ENCODE results near the gene TTPAL. TPM values are rescaled to one million over a fixed set of nuclear protein-coding genes. Genes with fewer than 3 reads are reported as not detected.

Gene TTPAL
- total and polyA plus RNA-seq, 12 donors, result 4.2 to 17.8 (median 12.5) TPM

DNA sequence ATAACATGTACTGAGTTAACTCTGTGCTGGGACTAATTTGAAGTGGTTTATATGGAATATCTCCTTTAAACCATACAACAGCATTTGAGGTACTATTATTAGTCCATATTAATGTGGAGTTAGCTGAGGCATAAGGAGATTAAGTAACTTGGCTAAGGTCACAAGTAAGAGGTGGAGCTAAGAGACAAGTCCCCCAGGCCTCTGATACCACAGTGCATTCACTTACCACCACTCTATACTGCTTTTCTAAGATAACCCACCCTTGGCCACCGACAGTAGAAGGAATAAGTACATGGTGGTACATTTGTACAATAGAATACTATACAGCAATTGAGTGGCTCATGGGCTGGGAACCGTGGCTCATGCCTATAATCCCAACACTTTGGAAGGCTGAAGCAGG, 16.4 kb upstream of the TTPAL start:
- intact Hi-C loops (cut with DNase I), result no loop called here
- no peaks in the 10 kb centered on the region for H3K36me3 ChIP-seq (replicated peaks in 1 of 2)
- no peak overlapping the region for H3K4me3 ChIP-seq
- no peak for DNase-seq
- TF ChIP-seq, protein P1, sequence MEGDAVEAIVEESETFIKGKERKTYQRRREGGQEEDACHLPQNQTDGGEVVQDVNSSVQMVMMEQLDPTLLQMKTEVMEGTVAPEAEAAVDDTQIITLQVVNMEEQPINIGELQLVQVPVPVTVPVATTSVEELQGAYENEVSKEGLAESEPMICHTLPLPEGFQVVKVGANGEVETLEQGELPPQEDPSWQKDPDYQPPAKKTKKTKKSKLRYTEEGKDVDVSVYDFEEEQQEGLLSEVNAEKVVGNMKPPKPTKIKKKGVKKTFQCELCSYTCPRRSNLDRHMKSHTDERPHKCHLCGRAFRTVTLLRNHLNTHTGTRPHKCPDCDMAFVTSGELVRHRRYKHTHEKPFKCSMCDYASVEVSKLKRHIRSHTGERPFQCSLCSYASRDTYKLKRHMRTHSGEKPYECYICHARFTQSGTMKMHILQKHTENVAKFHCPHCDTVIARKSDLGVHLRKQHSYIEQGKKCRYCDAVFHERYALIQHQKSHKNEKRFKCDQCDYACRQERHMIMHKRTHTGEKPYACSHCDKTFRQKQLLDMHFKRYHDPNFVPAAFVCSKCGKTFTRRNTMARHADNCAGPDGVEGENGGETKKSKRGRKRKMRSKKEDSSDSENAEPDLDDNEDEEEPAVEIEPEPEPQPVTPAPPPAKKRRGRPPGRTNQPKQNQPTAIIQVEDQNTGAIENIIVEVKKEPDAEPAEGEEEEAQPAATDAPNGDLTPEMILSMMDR (IDR thresholded peaks at IDR 0.05), result no peak
- TF ChIP-seq POLR2A (IDR thresholded peaks at IDR 0.05), result no peak
- H3K27ac ChIP-seq, result no peak overlapping the region
- no peaks in the 10 kb centered on the region for H3K9me3 ChIP-seq (replicated peaks in 1 of 3)
- no peaks in the 10 kb centered on the region for H3K27me3 ChIP-seq
- 86 to 94% (median 91%) methylated on average over 2 of the region's 2 CpGs for WGBS, 4 donors
- no peaks in the 10 kb centered on the region for H3K4me1 ChIP-seq (replicated peaks in 1 of 2)

DNA sequence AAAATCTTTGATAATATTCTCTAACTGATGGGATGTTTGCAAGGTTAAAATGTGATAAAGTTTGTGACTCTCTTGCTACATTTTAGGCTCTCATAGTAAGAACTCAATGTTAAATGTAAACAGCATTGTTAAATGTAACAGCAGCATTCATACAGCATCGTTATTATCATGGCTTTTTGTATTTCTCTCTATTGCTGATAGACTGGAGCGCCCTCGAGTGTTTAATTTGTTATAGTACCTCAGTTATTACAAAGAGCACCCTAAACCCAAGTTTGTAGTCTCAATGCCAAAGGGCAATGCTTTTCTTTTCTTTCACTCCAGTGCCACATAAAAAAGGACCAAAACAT, 14.9 kb upstream of the TTPAL start:
- Histone ChIP-seq H3K4me3 (no peak overlapping the region), H3K9me3 (replicated peaks in 1 of 3) (no peaks in the 10 kb centered on the region), H3K27me3 (no peaks in the 10 kb centered on the region), H3K4me1 (replicated peaks in 1 of 2) (no peaks in the 10 kb centered on the region), H3K27ac (no peak overlapping the region), H3K36me3 (replicated peaks in 1 of 2) (no peaks in the 10 kb centered on the region)
- WGBS, 4 donors, result 8 to 15% (median 11%) methylated on average over 3 of the region's 3 CpGs
- intact Hi-C loops (cut with DNase I), result loop anchor here (2.0 to 5.0 kb wide), 2 partner anchors 70 to 73 kb away; no protein-coding TSS in a partner anchor
- DNase-seq, result peak in 1 of 7 donors; percentile 38
- TF ChIP-seq, protein P1 (IDR thresholded peaks at IDR 0.05), result peak; percentile 27 to 76 (median 62)
- no peak for TF ChIP-seq POLR2A (IDR thresholded peaks at IDR 0.05)

DNA sequence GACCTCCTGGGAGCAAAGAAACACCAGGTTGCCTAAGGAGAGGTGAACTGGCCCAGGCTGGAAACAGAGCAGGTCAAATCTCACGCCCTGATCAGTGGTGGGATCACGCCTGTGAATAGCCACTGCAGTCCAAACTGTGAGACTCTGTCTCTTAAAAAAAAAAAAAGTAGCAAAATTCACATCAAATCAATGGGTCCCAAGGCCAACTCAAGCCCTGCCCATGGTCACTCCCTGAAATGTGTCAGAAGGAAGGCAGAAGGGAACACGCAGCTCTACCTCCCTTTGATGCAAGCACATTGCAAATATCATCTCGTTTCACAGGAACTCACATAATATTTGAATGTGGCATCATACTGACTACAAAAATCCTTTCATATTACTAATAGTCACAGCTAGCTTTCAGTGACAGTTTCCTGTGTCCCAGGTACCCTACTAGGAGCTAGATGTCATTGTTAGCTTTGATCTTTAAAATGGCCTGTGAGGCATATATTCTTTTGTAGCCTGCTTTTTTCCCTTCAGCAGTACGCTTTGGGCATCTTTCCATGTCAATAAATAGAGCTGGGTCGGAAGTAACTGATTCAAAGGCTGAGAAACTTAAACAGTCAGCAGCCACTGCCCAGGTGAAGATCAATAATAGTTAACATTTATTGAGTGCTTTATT, 14.4 kb upstream of the TTPAL start:
- no peaks in the 10 kb centered on the region for H3K27me3 ChIP-seq
- H3K9me3 ChIP-seq (replicated peaks in 1 of 3), result no peaks in the 10 kb centered on the region
- intact Hi-C loops (cut with DNase I), result loop anchor here (2.0 to 5.0 kb wide), 2 partner anchors 70 to 74 kb away; no protein-coding TSS in a partner anchor
- H3K4me3 ChIP-seq, result no peak overlapping the region
- H3K4me1 ChIP-seq (replicated peaks in 1 of 2), result no peaks in the 10 kb centered on the region
- no peak for DNase-seq
- 65 to 71% (median 69%) methylated on average over 6 of the region's 6 CpGs for WGBS, 4 donors
- no peaks in the 10 kb centered on the region for H3K36me3 ChIP-seq (replicated peaks in 1 of 2)
- TF ChIP-seq POLR2A (IDR thresholded peaks at IDR 0.05), result no peak
- TF ChIP-seq, protein P1 (IDR thresholded peaks at IDR 0.05), result no peak
- no peak overlapping the region for H3K27ac ChIP-seq

DNA sequence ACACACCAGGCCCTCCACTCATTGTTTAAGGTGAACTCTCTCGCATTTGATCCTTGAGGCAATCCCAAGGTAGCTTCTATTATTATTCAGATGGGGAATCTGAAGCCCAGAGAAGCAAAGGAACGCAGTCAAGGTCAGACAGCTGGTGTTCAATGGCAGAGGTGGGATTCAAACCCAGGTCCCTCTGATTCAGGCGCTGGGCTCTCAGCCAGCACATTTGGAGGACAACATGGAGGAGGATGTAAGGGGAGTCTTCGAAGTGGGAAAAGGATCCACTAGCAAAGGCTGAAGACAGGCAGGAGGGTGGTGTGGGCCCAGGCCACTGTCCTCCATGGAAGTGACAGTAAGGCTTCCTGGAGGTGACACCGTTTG, 13.9 kb upstream of the TTPAL start:
- 47 to 63% (median 56%) methylated on average over 5 of the region's 5 CpGs for WGBS, 4 donors

More for the DNA sequence above, 13.9 kb upstream of the TTPAL start:
- no peaks in the 10 kb centered on the region for H3K27me3 ChIP-seq
- no peak overlapping the region for H3K27ac ChIP-seq
- DNase-seq, result no peak
- H3K9me3 ChIP-seq (replicated peaks in 1 of 3), result no peaks in the 10 kb centered on the region
- TF ChIP-seq POLR2A (IDR thresholded peaks at IDR 0.05), result no peak
- TF ChIP-seq, protein P1 (IDR thresholded peaks at IDR 0.05), result no peak
- no peak overlapping the region for H3K4me3 ChIP-seq
- H3K36me3 ChIP-seq (replicated peaks in 1 of 2), result no peaks in the 10 kb centered on the region
- intact Hi-C loops (cut with DNase I), result loop anchor here (2.0 to 5.0 kb wide), 2 partner anchors 71 to 74 kb away; no protein-coding TSS in a partner anchor
- no peaks in the 10 kb centered on the region for H3K4me1 ChIP-seq (replicated peaks in 1 of 2)
